Uterus (tissue), 2 donors: ENCODE results near the gene NCOR2.

Experiments used
- POLR2A ChIP-seq, 2 donors: fragments of 450-650 bp; IDR thresholded peaks; one replicate each; pipeline ENCODE4 v1.6.1; 2016; ENCODE audit warnings: antibody characterized with exemption in 2 of 2, mild to moderate bottlenecking in 1 of 2, moderate library complexity in 1 of 2
- TF ChIP-seq, protein P1 (sequence below), 4 experiments: fragments of 200-600 bp in 2 of 4; fragments of 450-650 bp in 2 of 4; sonication (generic) in 2 of 4; IDR thresholded peaks; one replicate each; pipeline ENCODE4 v1.5.1; 2016 to 2019; ENCODE audit warnings: antibody characterized with exemption in 4 of 4, mild to moderate bottlenecking in 2 of 4, moderate library complexity in 1 of 4

- TF ChIP-seq, protein P1, sequence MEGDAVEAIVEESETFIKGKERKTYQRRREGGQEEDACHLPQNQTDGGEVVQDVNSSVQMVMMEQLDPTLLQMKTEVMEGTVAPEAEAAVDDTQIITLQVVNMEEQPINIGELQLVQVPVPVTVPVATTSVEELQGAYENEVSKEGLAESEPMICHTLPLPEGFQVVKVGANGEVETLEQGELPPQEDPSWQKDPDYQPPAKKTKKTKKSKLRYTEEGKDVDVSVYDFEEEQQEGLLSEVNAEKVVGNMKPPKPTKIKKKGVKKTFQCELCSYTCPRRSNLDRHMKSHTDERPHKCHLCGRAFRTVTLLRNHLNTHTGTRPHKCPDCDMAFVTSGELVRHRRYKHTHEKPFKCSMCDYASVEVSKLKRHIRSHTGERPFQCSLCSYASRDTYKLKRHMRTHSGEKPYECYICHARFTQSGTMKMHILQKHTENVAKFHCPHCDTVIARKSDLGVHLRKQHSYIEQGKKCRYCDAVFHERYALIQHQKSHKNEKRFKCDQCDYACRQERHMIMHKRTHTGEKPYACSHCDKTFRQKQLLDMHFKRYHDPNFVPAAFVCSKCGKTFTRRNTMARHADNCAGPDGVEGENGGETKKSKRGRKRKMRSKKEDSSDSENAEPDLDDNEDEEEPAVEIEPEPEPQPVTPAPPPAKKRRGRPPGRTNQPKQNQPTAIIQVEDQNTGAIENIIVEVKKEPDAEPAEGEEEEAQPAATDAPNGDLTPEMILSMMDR (IDR thresholded peaks at IDR 0.05): no peak
- TF ChIP-seq POLR2A (IDR thresholded peaks at IDR 0.05): no peak
Observed at GRCh38 chr12:124593851-124594401, 26.5 kb upstream of the NCOR2 start.
